B cell (primary cell): ENCODE data around the gene DNAJC3. TPM values are rescaled to one million over a fixed set of nuclear protein-coding genes. Genes with fewer than 3 reads are reported as not detected.

Experiments used
- ATAC-seq: fragments of 200-7000 bp; cut with Tn5 transposase; one replicate; pipeline ENCODE4 v1.10.0; 2021; ENCODE audit warnings: low read depth, mild to moderate bottlenecking, moderate number of reproducible peaks, moderate library complexity
- CTCF ChIA-PET: fragments of 350-600 bp; sonication (Branson Sonifier 250); formaldehyde crosslinking; loops from one replicate; lab custom pipeline; 2021; ENCODE audit warnings: antibody characterized with exemption, inconsistent platforms; lab: Charles Lee
- POLR2A ChIA-PET: fragments of 350-600 bp; sonication (Branson Sonifier 250); formaldehyde crosslinking; loops from one replicate; lab custom pipeline; 2021; ENCODE audit warnings: antibody characterized with exemption; lab: Charles Lee
- DNase-seq: peaks from one replicate; pipeline ENCODE4 v3.0.0; 2013
- H2AFZ ChIP-seq: 2 replicates; pipeline ENCODE4 v1.6.1; 2012; ENCODE audit warnings: mild to moderate bottlenecking, low read depth, low read length; ENCODE audit not compliant: insufficient read depth, poor library complexity, severe bottlenecking
- H3K27ac ChIP-seq, 2 donors: 1 replicate in 1 of 2; 2 replicates in 1 of 2; pipeline ENCODE4 v1.5.1; 2012 to 2013; ENCODE audit warnings: low read length in 2 of 2, mild to moderate bottlenecking in 2 of 2, moderate library complexity in 1 of 2
- H3K27me3 ChIP-seq, 4 experiments: fragments of 200-600 bp in 1 of 4; sonication (generic) in 1 of 4; replicated peaks in 1 of 4; 1 replicate in 2 of 4; 2 replicates in 2 of 4; pipeline versions ENCODE4 v1.6.1 to v1.7.0; 2013 to 2016; ENCODE audit warnings: low read length in 3 of 4, mild to moderate bottlenecking in 2 of 4, mixed read lengths in 1 of 4, moderate library complexity in 1 of 4; ENCODE audit not compliant: insufficient read depth in 4 of 4, control insufficient read depth in 3 of 4; ENCODE audit errors: control extremely low read depth in 1 of 4
- H3K36me3 ChIP-seq, 2 experiments: replicated peaks in 1 of 2; 1 replicate in 1 of 2; 2 replicates in 1 of 2; pipeline versions ENCODE4 v1.6.1 to v1.7.1; 2013; ENCODE audit warnings: low read length in 1 of 2; ENCODE audit not compliant: insufficient read depth in 2 of 2, control insufficient read depth in 1 of 2; ENCODE audit errors: control extremely low read depth in 1 of 2, extremely low read depth in 1 of 2
- H3K4me1 ChIP-seq, 2 donors: fragments of 200-600 bp in 1 of 2; sonication (generic) in 1 of 2; 1 replicate in 1 of 2; 2 replicates in 1 of 2; pipeline versions ENCODE4 v1.5.1 to v1.6.1; 2013 to 2017; ENCODE audit warnings: low read length in 2 of 2; ENCODE audit not compliant: control insufficient read depth in 2 of 2, insufficient read depth in 2 of 2
- H3K4me2 ChIP-seq: replicated peaks from 2 replicates; pipeline ENCODE3; 2012; ENCODE audit warnings: mild to moderate bottlenecking, low read depth, low read length; ENCODE audit not compliant: poor library complexity, severe bottlenecking
- H3K4me3 ChIP-seq, 5 experiments: fragments of 200-600 bp in 1 of 5; sonication (generic) in 1 of 5; 1 replicate in 3 of 5; 2 replicates in 2 of 5; pipeline versions ENCODE4 v1.5.1 to v1.7.0; 2011 to 2016; ENCODE audit warnings: low read length in 4 of 5, mild to moderate bottlenecking in 4 of 5, low read depth in 2 of 5, control low read depth in 1 of 5, moderate library complexity in 1 of 5; ENCODE audit not compliant: insufficient read depth in 1 of 5; ENCODE audit errors: control extremely low read depth in 1 of 5, extremely low read depth in 1 of 5
- H3K79me2 ChIP-seq: fragments of 200-600 bp; sonication (generic); one replicate; pipeline ENCODE4 v1.6.0; 2016; ENCODE audit warnings: low read length; ENCODE audit not compliant: control insufficient read depth, insufficient read depth
- H3K9ac ChIP-seq: fragments of 200-600 bp; sonication (generic); 2 replicates; pipeline ENCODE4 v1.6.1; 2017; ENCODE audit warnings: mild to moderate bottlenecking, low read length, moderate library complexity
- H3K9me3 ChIP-seq, 3 donors: one replicate each; pipeline versions ENCODE4 v1.6.1 to v1.7.1; 2013; ENCODE audit warnings: low read length in 2 of 3; ENCODE audit not compliant: control insufficient read depth in 2 of 3, insufficient read depth in 1 of 3; ENCODE audit errors: control extremely low read depth in 1 of 3
- H4K20me1 ChIP-seq: 2 replicates; pipeline ENCODE4 v1.6.0; 2012; ENCODE audit warnings: mild to moderate bottlenecking, low read length; ENCODE audit not compliant: insufficient read depth, control insufficient read depth, poor library complexity, severe bottlenecking
- H3K27ac Mint-ChIP-seq: one replicate; pipeline ENCODE4 v1.8.0; 2021; ENCODE audit warnings: mixed read lengths
- H3K27me3 Mint-ChIP-seq: one replicate; pipeline ENCODE4 v1.8.0; 2021; ENCODE audit warnings: mixed read lengths
- H3K4me1 Mint-ChIP-seq: one replicate; pipeline ENCODE4 v1.8.0; 2021; ENCODE audit warnings: mixed read lengths
- H3K4me3 Mint-ChIP-seq: one replicate; pipeline ENCODE4 v1.8.0; 2021; ENCODE audit warnings: mixed read lengths
- H3K9me3 Mint-ChIP-seq: one replicate; pipeline ENCODE4 v1.8.0; 2022; ENCODE audit warnings: mixed read lengths; ENCODE audit not compliant: insufficient read depth
- EZH2 ChIP-seq: IDR thresholded peaks from 2 replicates; pipeline ENCODE4 v1.6.1; 2012; ENCODE audit warnings: borderline replicate concordance, low read depth, mild to moderate bottlenecking, moderate library complexity, low read length; ENCODE audit not compliant: insufficient read depth, poor library complexity, severe bottlenecking
- WGBS: methylation state at CpG from one replicate; pipeline ENCODE4 v1.1.5; 2013; ENCODE audit warnings: missing lambda C conversion rate; ENCODE audit not compliant: insufficient coverage; 5-methylcytosine and 5-hydroxymethylcytosine counted together
- intact Hi-C: fragments of 100-400 bp; cut with micrococcal nuclease; formaldehyde crosslinking; loops from one replicate; pipeline ENCODE4 v1.10.0; 2022
- polyA plus RNA-seq: library from polyadenylated mRNA; depleted of rRNA; stranded (reverse); fragments of >200 nt; gene quantifications from 2 replicates; pipeline ENCODE4 v1.2.3, GENCODE V29; 2012
- total RNA-seq, 2 donors: library from RNA; stranded (reverse); fragments of 120-200 nt in 1 of 2; gene quantifications; 1 replicate in 1 of 2; 2 replicates in 1 of 2; pipeline versions ENCODE4 v1.2.3 to v1.2.4, GENCODE V29; 2013 to 2022
- TF ChIP-seq, protein P1 (sequence below): fragments of 200-600 bp; IDR thresholded peaks from one replicate; pipeline ENCODE4 v1.8.0; 2022; ENCODE audit warnings: antibody characterized with exemption, mild to moderate bottlenecking

The DNAJC3 gene
- total and polyA plus RNA-seq, 2 donors (not counting 1 experiment from before 2014, with no cell fraction given): 2.8 to 12.1 TPM

DNA sequence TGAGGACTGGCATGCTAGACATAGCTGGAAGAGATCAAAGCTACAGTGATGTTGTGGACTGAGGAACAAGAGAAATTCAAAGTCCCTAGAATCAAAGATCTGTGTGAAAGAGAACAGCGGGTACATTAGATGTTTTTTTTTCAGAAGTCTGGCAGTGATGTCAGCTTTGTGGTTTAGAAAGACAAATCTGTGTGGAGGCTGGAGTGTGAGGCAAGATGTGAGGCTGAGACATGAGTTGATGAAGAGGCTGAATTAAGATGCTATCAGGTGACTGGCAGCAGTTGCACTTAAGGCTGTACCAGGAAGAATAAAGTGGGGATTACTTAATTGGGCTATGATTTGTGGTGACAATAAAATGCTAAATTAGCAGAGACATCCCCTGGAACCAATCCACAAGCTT is 46.5 kb downstream of the DNAJC3 start:
- Histone ChIP-seq H3K4me2 (no peak overlapping the region), H2AFZ (no peak overlapping the region), H3K27me3 (no peaks in the 10 kb centered on the region), H3K79me2 (peaks cover 14% of the 10 kb centered on the region), H3K4me3 (no peak overlapping the region), H3K9me3 (no peaks in the 10 kb centered on the region), H3K4me1 (no peaks in the 10 kb centered on the region), H3K36me3 (peaks cover 2 to 9% of the 10 kb centered on the region in 2 experiments), H3K9ac (no peak overlapping the region), H3K27ac (no peak overlapping the region), H4K20me1 (peaks cover 6% of the 10 kb centered on the region)
- ATAC-seq (no peak), DNase-seq (no peak)
- Mint-ChIP-seq H3K4me1 (peaks cover 9% of the 10 kb centered on the region), H3K4me3 (no peak overlapping the region), H3K27me3 (no peaks in the 10 kb centered on the region), H3K27ac (no peak overlapping the region), H3K9me3 (peaks cover 2% of the 10 kb centered on the region)
- intact Hi-C loops: no loop called here
- CTCF ChIA-PET: no interaction called here
- POLR2A ChIA-PET: no interaction called here
- no peak for TF ChIP-seq EZH2
- 100% methylated on average over 1 of the region's 1 CpG for WGBS

DNA sequence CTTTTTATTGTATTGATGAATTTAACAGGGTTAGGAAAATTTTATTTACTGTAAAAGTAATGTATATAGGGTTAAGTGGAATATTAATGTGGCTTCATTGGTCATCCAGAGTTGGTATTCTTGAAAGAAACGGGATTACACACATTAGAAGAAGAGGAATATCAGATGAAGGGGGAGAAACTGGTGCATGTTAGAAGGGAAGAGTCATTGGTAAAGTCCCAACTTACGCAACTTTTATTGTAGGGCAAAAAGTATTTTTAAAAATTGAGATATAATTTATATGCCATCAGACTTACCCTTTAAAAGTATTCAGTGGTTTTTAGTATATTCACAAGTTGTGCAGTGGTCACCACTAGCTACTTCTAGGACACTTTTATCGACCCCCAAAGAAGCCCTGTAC is 47.3 kb downstream of the DNAJC3 start:
- Histone ChIP-seq H3K9ac (no peak overlapping the region), H3K9me3 (no peaks in the 10 kb centered on the region), H4K20me1 (peaks cover 1% of the 10 kb centered on the region), H3K4me2 (no peak overlapping the region), H3K36me3 (peaks cover 2 to 9% of the 10 kb centered on the region in 2 experiments), H2AFZ (no peak overlapping the region), H3K27me3 (no peaks in the 10 kb centered on the region), H3K27ac (no peak overlapping the region), H3K4me1 (no peaks in the 10 kb centered on the region), H3K4me3 (no peak overlapping the region), H3K79me2 (peaks cover 7% of the 10 kb centered on the region)
- TF ChIP-seq, protein P1, sequence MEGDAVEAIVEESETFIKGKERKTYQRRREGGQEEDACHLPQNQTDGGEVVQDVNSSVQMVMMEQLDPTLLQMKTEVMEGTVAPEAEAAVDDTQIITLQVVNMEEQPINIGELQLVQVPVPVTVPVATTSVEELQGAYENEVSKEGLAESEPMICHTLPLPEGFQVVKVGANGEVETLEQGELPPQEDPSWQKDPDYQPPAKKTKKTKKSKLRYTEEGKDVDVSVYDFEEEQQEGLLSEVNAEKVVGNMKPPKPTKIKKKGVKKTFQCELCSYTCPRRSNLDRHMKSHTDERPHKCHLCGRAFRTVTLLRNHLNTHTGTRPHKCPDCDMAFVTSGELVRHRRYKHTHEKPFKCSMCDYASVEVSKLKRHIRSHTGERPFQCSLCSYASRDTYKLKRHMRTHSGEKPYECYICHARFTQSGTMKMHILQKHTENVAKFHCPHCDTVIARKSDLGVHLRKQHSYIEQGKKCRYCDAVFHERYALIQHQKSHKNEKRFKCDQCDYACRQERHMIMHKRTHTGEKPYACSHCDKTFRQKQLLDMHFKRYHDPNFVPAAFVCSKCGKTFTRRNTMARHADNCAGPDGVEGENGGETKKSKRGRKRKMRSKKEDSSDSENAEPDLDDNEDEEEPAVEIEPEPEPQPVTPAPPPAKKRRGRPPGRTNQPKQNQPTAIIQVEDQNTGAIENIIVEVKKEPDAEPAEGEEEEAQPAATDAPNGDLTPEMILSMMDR: no peak
- TF ChIP-seq EZH2: no peak
- H3K9me3 Mint-ChIP-seq: peaks cover 4% of the 10 kb centered on the region
- ChIA-PET POLR2A (no interaction called here), CTCF (no interaction called here)
- DNase-seq (no peak), ATAC-seq (no peak)
- H3K27me3 Mint-ChIP-seq: no peaks in the 10 kb centered on the region
- no peak overlapping the region for H3K4me3 Mint-ChIP-seq
- no CpG with 5 or more reads among the region's 3 CpGs for WGBS
- intact Hi-C loops: no loop called here
- H3K4me1 Mint-ChIP-seq: peaks cover 12% of the 10 kb centered on the region
- H3K27ac Mint-ChIP-seq: no peak overlapping the region
